Cerebellar cortex (tissue), 1 donor: ENCODE results near the gene KDM5C.
A peak's percentile ranks its signal among the peaks of the same experiment; 100 is the strongest.

Source experiments
- DNase-seq: peaks from one replicate; pipeline ENCODE4 v3.0.0-alpha.2; 2015; ENCODE audit warnings: low spot score

KDM5C gene

DNA sequence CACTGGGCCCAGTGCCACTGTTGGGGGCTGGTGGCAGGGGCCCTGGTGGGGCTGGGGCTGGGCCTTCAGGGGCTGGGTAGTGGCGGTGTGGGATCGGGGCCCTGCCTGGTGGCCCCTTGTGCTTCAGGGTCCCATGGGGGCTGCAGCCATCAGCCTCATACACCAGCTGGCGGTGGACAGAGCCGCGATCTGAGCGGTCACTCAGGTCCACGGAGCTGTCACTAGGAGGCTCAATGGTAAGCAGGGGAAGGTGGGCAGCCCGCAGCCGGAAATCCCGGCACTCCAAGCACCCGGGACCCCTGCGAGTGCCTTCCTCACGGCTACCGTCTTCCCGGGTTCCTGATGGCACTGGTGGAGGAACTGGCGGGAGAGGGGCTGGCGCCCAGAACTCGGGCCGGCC is 25.5 kb upstream of the KDM5C start:
- DNase-seq: no peak

DNA sequence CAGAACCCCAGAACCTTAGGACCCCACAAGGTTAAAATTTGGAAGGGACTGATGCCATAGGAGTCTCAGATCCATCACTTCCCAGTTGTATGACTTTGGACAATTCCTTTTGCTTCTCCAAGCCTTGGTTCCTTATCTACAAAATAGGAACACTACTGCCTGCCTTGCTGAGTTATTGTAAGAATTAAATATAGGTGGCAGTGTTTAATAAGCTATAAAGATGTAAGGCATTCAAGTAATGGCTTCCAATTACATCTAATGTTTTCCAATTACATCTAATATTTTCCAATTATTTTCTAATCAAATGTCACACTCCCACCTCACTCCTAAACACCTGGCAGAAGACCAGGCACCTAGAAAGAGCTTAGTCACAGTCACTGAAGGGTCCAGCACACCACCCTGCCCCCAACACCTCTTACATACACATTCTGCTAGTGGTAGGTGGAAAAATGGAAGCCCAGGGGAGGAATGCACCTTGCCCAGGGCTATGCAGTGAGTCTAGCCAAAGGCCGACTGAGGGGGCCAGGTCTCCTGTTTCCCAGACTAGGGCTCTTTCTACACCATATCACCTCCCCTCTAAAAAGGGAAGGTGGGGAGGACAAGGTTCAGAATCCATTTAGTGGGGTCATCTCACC is 24.5 kb upstream of the KDM5C start:
- DNase-seq: no peak

DNA sequence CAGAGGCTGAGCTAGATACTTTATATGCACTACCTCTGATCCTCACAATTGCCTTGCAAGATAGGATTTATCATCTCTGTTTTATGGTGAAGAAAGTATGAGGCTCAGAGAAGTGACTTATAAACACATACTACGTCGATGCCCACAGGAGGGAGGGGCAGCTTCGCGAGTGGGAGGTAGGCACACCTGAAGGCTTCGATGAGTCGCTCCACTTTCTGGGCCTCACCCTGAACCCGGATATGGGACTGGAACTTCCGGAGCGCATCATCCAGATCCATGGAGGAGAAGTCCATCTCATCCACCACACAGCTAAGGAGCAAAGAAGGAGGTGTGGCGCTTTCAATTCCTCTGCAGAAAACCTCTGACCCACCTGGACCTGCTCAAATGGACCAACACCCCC is 22.9 kb upstream of the KDM5C start:
- no peak for DNase-seq

DNA sequence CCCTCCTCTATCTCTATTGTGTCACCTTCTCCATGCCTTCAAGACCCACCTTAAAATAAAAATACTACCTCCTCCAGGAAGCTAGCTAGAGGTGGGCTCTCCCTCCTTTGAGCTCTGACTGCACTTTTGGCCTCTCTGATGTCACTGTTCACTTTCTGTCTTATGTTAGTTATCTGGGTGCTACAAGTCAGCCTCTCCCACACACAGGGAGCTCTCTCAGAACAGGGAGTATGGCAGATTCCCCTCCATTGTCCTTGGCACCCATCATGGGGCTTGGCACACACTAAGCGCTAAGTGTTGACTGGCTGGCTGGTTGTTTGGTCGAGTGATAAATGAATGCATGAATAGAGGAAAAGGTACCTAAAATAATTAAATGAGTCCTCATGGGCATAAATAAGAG is 21.2 kb upstream of the KDM5C start:
- no peak for DNase-seq

DNA sequence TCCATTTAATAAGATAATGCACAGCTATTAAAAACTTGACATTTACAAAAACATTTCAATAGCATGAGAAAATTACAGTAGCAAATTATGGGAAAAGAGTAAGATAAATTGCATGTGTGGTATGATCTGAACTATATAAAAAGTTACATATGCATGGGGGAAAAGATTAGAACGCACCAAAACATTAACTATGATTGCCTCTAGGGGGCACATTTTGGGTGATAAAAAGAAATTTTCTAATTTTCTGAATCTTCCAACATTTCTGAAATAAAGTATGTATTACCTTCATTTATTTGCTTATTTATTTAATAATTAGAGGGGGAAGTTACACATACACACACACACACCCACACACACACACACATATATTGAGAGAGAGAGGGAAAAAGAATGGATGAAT is 19.6 kb upstream of the KDM5C start:
- no peak for DNase-seq

DNA sequence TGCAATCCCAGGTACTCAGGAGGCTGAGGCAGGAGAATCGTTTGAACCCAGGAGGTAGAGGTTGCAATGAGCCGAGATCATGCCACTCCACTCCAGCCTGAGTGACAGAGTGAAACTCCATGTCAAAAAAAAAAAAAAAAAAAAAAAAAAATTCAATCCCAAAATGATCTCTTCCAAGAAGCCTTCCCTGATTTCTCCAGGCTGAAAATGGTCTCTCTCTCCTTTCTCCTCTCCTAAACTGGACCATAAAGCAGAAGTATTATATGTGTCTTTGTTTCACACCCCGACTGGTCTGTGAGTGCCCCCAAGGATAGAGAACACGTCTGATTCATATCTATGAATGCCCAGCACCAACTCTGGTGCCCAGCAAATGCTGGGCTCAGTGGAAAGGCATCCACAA is 17.3 kb upstream of the KDM5C start:
- no peak for DNase-seq

DNA sequence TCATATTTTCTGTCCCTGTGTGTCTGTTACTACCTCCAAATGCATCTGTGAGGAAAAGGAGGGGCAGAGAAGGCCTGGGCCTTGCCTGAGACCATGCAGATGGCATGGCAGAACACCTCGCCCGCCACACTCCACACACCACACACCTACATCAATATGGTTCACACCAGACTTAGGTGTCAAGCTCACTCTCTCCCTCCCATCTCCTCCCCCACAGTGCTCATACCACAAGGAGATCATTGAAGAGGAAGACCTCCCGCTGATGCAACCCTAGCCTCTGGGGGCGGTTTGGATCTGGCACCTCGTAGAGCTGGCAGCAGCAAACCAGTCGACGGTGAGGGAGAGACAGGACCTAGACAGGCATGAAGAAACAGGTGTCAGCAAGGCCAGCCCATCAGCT is 16.6 kb upstream of the KDM5C start:
- DNase-seq: no peak

DNA sequence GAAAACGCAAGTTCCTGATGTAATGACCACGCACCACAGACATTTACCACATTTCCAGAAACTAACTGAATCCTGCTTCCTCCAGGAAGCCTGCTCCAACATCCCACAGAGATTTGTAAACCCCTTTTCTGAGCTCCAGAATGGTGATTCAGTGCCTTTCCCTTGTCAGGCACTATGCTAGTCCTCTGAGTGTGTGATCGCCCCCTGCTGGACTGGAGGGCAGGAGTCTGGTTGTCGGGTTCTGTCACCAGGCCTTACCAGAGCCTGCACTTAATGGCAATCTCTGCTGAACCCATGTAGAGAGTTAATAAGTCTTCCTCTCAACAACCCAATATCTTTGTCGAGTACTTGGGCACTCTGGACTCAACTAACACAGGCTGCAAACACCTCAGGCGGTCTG is 14.5 kb upstream of the KDM5C start:
- DNase-seq: no peak

DNA sequence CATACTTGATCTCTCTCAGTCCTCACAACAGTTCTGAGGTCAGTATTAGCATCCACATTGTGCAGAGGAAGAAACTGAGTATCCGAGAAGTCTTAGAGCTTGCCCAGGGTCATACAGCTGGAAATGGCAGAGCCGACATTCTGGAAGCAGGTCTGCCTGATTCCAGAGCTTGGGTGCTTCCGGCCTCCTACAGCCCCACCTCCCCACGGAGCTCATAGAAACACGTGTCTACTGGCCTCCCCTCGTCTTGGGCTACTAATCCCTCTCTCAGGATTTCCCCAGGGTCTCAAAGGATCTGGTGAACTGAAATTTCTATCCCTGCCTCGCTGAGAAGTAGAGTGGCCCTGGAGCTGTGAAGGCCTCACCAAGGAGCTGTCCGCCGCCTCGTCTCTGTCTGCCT is 12.0 kb upstream of the KDM5C start:
- no peak for DNase-seq

DNA sequence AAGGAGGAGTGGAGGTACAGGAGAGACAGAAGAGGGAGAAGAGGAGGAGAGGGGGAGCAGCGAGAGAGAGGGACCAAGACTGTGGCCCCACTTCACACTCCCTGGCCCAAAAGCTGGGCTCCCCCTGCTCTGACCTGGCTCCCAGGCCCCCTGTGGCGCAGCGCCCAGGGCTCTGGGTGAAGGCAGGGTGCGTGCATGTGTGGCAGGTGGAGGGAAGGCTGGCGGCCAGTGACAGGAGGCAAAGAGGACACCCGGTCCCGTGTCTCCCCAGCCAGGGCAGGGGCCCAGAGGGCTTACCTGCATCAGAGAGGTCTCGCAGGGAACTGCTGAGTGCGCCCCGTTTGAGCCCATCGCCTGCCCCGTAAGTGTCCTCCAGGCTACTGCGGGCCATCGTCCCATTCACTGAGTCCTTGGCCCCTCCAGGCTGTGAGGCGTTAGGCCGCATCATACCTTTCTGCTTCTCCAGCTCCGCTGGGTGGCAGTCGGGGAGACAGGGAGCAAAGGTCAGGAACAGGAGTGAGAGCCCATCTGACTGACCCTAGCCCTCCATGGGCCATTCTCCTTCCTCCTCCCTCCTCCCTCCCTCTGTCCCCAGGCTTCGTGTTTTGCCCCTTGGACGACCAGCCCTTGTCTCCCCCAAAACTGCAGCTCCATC is 11.1 kb upstream of the KDM5C start:
- DNase-seq: no peak

DNA sequence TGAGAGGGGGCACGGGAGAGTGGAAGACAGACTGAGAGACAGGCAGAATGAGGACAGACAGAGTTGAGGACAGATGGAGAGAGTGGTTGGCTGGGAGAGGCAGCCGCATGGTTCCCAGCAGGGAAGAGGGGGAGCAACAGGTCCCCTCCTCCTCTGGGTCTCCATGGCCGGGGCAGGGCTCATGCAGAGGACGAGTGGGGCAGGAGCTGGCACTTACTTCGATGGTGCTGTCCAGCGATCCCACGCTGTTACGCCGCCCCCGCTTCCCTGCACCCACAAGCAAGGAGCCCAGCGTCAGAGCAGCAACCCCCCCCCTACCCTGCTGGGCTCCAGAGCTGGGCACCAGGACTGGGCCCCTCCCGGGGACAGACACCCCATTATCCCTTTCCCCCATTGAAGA is 10.6 kb upstream of the KDM5C start:
- no peak for DNase-seq

DNA sequence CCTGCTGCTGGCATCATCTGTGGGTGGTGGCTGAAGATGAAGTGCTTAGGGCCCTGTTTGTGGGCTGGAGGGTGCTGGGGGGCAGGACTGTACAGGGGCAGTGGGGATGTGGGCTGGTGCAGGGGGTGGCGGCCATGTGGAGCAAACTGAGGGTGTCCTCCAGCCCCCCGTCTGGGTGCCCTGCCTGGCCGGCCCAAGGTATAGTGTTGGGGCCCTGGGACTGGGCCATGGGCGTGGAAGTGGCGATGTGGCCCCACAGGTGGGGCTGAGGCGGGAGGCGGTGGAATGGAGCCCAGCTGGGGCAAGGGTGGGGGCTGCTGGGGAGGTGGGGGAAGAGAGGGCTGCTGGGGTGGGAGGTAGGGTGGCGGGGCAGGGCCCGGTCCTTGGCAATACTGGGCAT is 9.5 kb upstream of the KDM5C start:
- no peak for DNase-seq

DNA sequence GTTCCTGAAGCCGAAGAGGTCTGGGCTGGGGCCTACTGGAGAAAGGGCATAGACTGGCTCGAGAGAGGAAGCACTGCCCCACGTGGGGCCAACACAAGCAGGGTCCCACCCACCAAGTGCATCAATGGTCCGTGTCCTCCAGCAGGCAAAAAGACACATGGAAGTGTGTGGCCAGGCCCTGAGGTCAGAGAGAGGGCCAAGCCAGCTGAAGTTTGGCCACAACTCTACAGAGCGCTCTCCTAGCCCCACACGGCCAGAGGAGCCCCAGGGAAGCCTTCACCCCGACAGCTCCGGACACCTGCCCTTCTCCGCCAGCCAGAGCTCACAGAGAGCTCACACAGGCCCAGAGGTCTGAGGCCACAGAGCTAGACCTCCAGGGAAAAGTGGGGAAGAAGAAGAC is 8.5 kb upstream of the KDM5C start:
- DNase-seq: no peak

DNA sequence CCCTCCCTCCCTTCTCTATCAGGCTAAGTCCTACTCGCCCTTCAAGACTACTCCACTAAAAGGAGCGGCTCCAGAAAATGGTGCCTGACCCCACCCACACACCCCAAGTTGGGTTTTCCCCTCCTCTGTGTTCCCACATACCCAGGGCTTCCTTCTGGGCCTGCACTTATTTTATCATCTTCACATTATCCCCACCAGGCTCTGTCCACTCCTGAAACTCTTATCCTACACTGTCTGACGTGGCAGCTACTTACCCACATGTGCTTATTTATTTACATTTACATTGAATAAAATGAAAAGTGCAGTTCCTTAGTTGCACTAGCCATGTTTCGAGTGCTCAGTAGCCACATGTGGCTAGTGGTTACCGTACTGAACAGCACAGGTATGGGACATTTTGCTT is 5.1 kb upstream of the KDM5C start:
- no peak for DNase-seq

DNA sequence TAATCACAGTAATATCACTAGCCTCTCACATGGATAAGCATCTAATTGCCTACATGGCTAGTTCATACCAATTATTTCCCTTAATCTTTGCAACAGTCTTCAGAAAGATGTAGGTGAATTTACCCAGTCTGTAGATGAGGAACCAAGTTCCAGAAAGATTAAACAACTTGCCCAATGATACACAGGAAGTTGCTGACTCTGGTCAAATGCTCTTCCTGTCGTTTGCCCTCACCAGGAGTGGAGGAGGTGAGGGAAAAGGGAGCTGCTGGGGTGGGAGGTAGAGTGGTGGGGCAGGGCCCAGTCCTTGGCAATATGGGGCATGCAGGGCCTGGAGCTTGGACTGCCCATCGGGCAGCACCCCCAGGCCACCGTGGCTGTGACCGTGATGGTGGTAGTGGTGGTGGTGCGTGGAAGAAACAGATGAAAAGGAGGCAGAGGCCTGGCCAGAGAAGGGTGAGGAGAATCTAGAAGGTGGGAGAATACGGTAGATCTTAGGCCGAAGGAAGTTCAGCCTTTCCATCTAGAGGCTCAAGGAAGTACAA is 2.3 kb upstream of the KDM5C start:
- DNase-seq: no peak

DNA sequence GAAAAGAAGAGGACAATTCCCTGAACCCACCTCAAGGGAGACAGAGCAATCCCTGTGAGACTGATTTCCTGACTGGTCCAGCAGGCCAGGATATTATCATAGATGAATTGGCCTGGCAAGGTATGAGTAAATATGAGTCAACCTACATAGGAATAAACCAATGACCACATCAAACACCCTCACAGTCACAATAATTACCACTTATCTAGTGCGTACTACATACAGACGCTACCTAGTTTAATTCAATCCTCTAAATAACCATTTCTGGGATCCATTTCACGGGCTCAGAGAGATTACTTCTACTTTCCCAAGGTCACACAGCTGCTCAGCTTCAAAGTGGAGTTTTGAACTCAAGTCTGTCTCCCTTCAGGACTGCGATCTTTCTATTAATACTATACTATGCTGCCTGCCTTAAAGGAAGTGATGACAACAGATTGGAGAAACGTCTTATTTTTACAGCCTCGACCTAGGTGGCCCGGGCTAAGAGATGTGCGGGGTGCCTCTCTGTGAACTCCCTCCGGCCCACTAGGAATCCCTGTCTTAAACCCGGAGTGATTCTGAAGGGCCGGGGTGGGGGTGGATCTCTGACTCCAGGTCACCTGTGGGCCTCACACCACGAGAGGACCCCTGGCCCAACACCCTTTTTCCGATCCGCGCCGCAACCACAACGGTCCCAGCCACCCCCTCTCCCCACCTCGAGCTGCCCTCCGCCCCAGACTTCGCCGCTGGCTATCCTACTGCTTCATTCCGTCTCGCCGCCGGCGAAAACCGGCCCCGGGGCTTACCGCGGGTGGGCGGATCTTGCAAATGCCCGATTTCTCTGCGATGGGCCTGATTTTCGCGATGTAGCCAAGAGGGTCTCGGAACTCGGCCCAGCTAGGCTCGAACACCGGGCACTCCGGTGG is 800 bp downstream of the KDM5C start:
- DNase-seq: no peak

DNA sequence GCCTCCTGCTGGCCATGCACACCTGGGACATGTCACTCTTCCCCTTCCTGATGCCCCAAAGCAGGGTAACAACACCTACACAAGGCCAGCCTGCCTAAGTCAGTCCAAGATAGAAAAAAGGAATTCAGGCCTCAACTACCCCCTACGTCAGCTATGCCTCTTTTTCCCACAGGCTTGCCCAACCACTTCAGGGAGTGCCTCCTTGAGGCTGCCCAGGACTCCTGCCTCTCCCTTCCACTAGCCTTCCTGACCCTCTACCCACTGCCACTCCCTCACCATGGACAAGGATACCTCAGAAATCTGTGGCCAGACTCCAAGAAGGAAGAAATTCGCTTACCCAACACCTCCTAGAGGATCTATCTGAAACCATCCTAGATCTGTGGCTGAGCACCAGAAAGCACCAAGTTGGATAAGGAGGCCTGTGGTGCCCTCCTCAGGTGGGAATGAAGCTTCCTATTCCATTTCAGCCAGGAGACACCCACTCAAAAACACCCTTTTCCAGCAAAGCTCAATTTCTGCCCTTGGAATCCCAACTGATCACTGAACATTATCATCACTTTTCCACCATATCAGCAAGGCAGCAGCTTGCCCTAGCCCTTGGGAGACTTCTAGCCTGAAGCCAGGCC is 1.8 kb downstream of the KDM5C start:
- peak; percentile 10 for DNase-seq

DNA sequence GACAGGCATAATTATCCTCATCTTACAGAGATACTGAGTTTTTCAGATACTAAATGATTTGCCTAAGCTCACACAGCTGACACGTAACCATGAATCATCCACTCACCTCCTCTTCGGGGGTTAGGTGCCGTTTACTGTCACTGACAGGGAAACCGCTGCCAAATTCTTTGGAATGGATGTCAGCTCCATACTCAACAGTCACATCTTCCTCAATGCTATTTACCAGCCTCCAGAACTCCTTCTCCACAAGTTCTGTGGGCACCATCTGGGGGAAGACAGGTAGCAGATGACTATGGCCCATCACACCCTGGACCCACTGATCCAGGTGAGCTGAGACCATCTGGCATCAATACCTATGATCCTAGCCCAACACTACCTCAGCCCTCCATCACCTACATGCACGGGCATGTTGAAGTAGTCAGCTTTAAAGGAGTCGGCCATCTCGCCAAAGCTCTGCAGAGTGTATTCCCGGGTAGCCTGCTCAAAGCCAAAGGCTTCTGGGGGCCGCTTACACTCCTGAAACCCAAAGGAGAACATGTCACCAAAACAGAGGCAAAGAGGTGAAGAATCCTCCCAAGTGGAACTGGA is 13.5 kb downstream of the KDM5C start:
- DNase-seq: no peak

DNA sequence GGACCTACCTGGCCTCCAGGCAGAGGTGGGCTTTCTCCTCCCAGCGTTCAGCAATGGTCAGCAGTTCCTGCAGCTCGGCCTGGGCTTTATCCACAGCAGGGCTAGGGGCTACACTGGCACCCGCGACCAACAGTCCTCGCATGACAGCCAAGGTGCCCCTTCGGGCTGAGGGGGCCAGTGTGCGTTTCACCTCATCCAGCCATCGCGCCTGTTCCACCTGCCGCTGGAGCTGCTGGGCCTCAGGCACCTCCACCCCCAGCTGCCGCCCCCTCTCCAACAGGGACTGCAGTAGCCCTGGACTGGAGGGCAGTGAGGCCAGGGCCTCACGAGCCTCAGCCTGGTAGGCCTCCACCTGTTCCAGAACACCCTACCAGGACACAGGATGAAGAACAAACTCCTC is 28.3 kb downstream of the KDM5C start:
- no peak for DNase-seq

DNA sequence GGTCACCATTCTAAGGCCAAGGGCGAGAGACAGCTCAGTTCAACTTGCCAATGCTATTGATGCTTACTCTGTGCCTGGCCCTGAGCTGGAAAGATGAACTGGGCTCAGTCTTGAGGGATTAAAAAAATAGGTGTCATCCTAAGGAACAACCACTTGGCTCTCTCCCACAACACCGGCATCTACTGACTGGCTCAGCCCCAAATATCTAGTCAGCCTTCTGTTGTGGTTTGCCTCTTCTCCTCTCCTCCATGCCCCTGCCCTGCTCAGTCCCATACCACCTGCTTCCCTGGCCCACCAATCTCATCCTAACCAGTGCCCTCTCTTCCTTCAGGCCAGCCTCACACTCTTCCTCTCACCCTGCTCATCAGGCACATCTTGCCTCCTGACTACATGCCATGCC is 29.6 kb downstream of the KDM5C start:
- peak; percentile 51 for DNase-seq

DNA sequence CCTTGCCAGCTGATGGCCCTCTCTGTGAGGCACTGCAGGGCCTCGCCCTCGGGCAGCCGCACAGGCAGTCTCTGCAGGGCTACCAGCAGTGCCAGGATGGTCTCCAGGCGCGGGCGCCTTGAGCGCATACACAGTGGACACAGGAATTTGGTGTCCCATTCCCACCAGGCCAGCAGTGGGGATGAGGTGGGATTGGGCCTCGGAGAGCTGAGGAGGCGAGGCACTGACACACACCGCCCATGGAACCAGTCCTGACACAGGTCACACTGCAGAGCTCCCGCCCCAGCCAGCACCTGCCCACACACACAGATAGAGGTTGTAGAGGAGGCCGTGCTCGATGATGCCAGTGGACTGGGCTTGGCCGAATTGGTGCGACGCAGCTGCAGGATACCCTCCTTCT is 30.7 kb downstream of the KDM5C start:
- no peak for DNase-seq

DNA sequence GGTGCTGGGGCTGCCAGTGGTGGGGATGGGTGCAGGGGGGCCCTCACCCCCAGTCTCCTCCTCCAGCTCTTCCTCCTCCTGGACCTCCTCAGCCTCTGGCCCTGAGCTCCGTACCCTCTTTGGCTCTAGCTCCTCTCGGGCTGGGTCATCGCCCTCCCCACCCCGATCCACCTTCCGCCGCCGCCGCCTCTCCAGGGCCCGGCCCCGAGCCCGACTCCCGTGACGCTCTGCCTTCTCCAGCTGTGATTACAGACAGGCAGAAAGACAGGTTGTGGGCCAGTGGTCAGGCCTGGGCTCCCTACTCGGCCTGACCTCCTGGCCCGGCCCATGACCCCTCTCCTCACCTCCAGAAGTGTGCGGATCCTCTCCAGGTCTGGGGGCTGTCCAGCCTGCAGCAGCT is 31.9 kb downstream of the KDM5C start:
- no peak for DNase-seq
